GM18868 (cell line): Measurements from ENCODE around the gene CA14.
"Not testable (repeated sequence)": the region's sequence is repeated elsewhere in the genome, so short reads cannot be mapped to it uniquely, and the experiment has no call there.

ENCODE experiments used
- ATAC-seq: cut with Tn5 transposase; IDR thresholded peaks from one replicate; pipeline ENCODE4 v1.9.1; 2021; ENCODE audit warnings: mild to moderate bottlenecking, moderate library complexity; ENCODE audit not compliant: unreplicated experiment

CA14 gene

GRCh38 chr1:150235852-150236613 lies 21.5 kb upstream of the CA14 start, which contains the start of gene ANP32E:
ANP32E (minus strand) TSS chr1:150236112; CDS start chr1:150235786, 326 bp downstream.
- peak; percentile 82 for ATAC-seq

GRCh38 chr1:150236614-150237100 lies 20.9 kb upstream of the CA14 start:
- ATAC-seq = no peak

- ATAC-seq = not testable (repeated sequence)
Observed at GRCh38 chr1:150237176-150237575, 20.4 kb upstream of the CA14 start.

- no peak for ATAC-seq
Observed at GRCh38 chr1:150237746-150238145, 19.8 kb upstream of the CA14 start.

- ATAC-seq = no peak
Observed at GRCh38 chr1:150243003-150243402, 14.6 kb upstream of the CA14 start.

- ATAC-seq = no peak
Observed at GRCh38 chr1:150249936-150250335, 7.6 kb upstream of the CA14 start.

GRCh38 chr1:150256198-150256553 lies 1.4 kb upstream of the CA14 start:
- ATAC-seq = no peak

GRCh38 chr1:150256554-150257341 lies 826 bp upstream of the CA14 start:
- ATAC-seq = no peak

- no peak for ATAC-seq
Observed at GRCh38 chr1:150259217-150259616, 1.6 kb downstream of the CA14 start.

- ATAC-seq = no peak
Observed at GRCh38 chr1:150259758-150260669, 2.4 kb downstream of the CA14 start.

- no peak for ATAC-seq
Observed at GRCh38 chr1:150261367-150261766, 3.8 kb downstream of the CA14 start.

GRCh38 chr1:150262388-150263320 lies 5.1 kb downstream of the CA14 start:
- no peak for ATAC-seq

GRCh38 chr1:150263549-150263948 lies 6.0 kb downstream of the CA14 start:
- no peak for ATAC-seq

GRCh38 chr1:150267896-150268295 lies 10.3 kb downstream of the CA14 start:
- ATAC-seq = no peak

- no peak for ATAC-seq
Observed at GRCh38 chr1:150268340-150268704, 10.7 kb downstream of the CA14 start.

GRCh38 chr1:150268705-150269403 lies 11.3 kb downstream of the CA14 start, which contains the start of gene APH1A:
APH1A (minus strand) TSS chr1:150269016; CDS start chr1:150268810, 206 bp downstream.
- ATAC-seq = peak; percentile 86

- no peak for ATAC-seq
Observed at GRCh38 chr1:150269451-150269850, 11.9 kb downstream of the CA14 start.

GRCh38 chr1:150271291-150271959 lies 13.9 kb downstream of the CA14 start:
- no peak for ATAC-seq

- no peak for ATAC-seq
Observed at GRCh38 chr1:150273311-150273710, 15.7 kb downstream of the CA14 start.
